WTC11 (cell line): ENCODE data around the gene UAP1L1.

Source experiments
- CREB1 ChIP-seq: sonication (generic); formaldehyde crosslinking; IDR thresholded peaks from 2 replicates; pipeline ENCODE4 v1.8.0; 2023; ENCODE audit warnings: mild to moderate bottlenecking, missing genetic modification reagents
- GTF2I ChIP-seq: fragments of 250-450 bp; sonication (Bioruptor Pico); conservative IDR thresholded peaks from 2 replicates; pipeline ENCODE4 v1.4.0; 2021; ENCODE audit warnings: mild to moderate bottlenecking
- IRF2 ChIP-seq: sonication (generic); formaldehyde crosslinking; IDR thresholded peaks from 2 replicates; pipeline ENCODE4 v1.8.0; 2022; ENCODE audit warnings: low read depth, missing genetic modification reagents, borderline replicate concordance
- TEAD4 ChIP-seq: sonication (generic); formaldehyde crosslinking; IDR thresholded peaks from 2 replicates; pipeline ENCODE4 v1.8.0; 2022; ENCODE audit warnings: mild to moderate bottlenecking, missing genetic modification reagents
- TF ChIP-seq, protein P1 (sequence below): fragments of 200-600 bp; IDR thresholded peaks from 2 replicates; pipeline ENCODE4 v1.8.0; 2022; ENCODE audit warnings: antibody characterized with exemption
- TF ChIP-seq, protein P2 (sequence below): sonication (generic); formaldehyde crosslinking; IDR thresholded peaks from 2 replicates; pipeline ENCODE4 v1.8.1; 2022; ENCODE audit warnings: missing genetic modification reagents, borderline replicate concordance
- TF ChIP-seq, protein P3 (sequence below): sonication (generic); formaldehyde crosslinking; IDR thresholded peaks from 2 replicates; pipeline ENCODE4 v1.8.1; 2022; ENCODE audit warnings: low read depth, mild to moderate bottlenecking, moderate library complexity, missing genetic modification reagents, borderline replicate concordance

DNA sequence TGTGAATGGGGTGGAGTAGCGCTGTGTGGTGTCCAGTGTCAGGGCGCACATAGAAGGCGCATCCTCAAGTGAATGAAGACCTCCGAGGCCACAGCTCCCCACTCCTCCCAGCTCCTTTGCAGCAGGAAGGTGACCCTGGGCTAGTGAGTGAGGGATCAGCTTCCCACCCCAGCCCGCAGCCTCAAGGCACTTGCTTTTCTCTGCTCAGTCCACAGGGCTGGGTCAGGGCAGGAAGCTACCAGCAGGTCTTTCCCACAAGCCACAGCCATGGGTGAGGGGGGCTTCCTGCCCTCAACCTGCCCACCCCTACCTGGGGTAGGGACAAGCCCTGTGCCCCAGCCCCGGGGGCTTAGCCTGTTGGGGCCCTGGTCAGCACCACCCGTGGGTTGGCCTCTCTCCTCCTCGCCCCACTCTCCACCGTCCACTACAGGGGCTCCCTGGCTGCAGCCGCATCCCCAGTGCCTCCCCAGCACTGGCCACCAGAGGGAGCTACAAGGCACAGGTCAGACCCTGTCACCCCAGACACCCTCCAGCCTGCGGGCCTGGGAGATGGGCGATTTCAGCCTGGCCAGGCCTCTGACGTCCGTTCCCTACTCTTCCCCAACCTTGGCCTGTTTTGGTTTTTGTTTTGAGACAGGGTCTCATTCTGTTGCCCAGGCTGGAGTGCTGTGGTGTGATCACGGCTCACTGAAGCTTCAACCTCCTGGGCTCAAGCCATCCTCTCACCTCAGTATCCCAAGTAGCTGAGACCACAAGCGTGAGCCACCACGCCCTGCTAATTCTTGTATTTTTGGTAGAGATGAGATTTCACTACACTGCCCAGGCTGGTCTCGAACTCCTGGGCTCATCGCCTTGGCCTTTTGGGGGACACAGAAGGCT lies 48.0 kb upstream of the UAP1L1 start:
- TF ChIP-seq, protein P1, sequence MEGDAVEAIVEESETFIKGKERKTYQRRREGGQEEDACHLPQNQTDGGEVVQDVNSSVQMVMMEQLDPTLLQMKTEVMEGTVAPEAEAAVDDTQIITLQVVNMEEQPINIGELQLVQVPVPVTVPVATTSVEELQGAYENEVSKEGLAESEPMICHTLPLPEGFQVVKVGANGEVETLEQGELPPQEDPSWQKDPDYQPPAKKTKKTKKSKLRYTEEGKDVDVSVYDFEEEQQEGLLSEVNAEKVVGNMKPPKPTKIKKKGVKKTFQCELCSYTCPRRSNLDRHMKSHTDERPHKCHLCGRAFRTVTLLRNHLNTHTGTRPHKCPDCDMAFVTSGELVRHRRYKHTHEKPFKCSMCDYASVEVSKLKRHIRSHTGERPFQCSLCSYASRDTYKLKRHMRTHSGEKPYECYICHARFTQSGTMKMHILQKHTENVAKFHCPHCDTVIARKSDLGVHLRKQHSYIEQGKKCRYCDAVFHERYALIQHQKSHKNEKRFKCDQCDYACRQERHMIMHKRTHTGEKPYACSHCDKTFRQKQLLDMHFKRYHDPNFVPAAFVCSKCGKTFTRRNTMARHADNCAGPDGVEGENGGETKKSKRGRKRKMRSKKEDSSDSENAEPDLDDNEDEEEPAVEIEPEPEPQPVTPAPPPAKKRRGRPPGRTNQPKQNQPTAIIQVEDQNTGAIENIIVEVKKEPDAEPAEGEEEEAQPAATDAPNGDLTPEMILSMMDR, result peak; percentile 84
- TF ChIP-seq, protein P2, sequence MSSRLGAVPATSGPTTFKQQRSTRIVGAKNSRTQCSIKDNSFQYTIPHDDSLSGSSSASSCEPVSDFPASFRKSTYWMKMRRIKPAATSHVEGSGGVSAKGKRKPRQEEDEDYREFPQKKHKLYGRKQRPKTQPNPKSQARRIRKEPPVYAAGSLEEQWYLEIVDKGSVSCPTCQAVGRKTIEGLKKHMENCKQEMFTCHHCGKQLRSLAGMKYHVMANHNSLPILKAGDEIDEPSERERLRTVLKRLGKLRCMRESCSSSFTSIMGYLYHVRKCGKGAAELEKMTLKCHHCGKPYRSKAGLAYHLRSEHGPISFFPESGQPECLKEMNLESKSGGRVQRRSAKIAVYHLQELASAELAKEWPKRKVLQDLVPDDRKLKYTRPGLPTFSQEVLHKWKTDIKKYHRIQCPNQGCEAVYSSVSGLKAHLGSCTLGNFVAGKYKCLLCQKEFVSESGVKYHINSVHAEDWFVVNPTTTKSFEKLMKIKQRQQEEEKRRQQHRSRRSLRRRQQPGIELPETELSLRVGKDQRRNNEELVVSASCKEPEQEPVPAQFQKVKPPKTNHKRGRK (CRISPR knock-in tag), result no peak
- TF ChIP-seq TEAD4 (CRISPR knock-in tag), result no peak
- TF ChIP-seq, protein P3, sequence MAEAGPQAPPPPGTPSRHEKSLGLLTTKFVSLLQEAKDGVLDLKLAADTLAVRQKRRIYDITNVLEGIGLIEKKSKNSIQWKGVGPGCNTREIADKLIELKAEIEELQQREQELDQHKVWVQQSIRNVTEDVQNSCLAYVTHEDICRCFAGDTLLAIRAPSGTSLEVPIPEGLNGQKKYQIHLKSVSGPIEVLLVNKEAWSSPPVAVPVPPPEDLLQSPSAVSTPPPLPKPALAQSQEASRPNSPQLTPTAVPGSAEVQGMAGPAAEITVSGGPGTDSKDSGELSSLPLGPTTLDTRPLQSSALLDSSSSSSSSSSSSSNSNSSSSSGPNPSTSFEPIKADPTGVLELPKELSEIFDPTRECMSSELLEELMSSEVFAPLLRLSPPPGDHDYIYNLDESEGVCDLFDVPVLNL (CRISPR knock-in tag), result no peak
- TF ChIP-seq GTF2I (CRISPR knock-in tag), result no peak
- TF ChIP-seq IRF2 (CRISPR knock-in tag), result no peak
- no peak for TF ChIP-seq CREB1 (CRISPR knock-in tag)
